Neural cell (in vitro differentiated cells): ENCODE data around the gene ACER2.

Source experiments
- EP300 ChIP-seq: fragments of 450-650 bp; conservative IDR thresholded peaks from 2 replicates; pipeline ENCODE4 v1.6.1; 2014; ENCODE audit warnings: antibody characterized with exemption, mild to moderate bottlenecking, moderate library complexity; ENCODE audit not compliant: poor library complexity, severe bottlenecking
- POLR2AphosphoS5 ChIP-seq: IDR thresholded peaks from 2 replicates; pipeline ENCODE4 v1.6.1; 2012
- TF ChIP-seq, protein P1 (sequence below): fragments of 450-650 bp; IDR thresholded peaks from 2 replicates; pipeline ENCODE4 v1.5.1; 2014; ENCODE audit warnings: antibody characterized with exemption, mild to moderate bottlenecking, moderate library complexity; ENCODE audit not compliant: poor library complexity, severe bottlenecking
- TF ChIP-seq, protein P2 (sequence below): IDR thresholded peaks from 2 replicates; pipeline ENCODE4 v1.6.1; 2012; ENCODE audit warnings: borderline replicate concordance

DNA sequence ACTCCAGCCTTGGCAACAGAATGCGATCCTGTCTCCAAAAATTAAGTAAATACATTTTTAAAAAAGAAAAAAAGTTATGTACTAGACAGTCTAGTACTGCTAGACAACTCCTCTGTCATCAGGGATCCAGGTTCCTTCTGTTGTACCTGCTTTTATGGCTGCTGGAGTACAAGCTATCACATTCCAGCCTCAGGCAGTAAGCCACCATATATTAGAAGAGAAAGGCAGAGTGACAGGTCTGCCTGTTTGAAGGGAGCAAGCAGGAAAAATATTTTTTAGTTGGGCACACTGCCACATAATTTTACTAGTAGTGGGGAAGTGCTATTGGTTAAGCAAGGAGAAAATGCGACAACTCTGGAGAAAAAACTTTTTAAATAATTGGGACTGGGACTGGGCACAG is 39.7 kb upstream of the ACER2 start:
- TF ChIP-seq, protein P1, sequence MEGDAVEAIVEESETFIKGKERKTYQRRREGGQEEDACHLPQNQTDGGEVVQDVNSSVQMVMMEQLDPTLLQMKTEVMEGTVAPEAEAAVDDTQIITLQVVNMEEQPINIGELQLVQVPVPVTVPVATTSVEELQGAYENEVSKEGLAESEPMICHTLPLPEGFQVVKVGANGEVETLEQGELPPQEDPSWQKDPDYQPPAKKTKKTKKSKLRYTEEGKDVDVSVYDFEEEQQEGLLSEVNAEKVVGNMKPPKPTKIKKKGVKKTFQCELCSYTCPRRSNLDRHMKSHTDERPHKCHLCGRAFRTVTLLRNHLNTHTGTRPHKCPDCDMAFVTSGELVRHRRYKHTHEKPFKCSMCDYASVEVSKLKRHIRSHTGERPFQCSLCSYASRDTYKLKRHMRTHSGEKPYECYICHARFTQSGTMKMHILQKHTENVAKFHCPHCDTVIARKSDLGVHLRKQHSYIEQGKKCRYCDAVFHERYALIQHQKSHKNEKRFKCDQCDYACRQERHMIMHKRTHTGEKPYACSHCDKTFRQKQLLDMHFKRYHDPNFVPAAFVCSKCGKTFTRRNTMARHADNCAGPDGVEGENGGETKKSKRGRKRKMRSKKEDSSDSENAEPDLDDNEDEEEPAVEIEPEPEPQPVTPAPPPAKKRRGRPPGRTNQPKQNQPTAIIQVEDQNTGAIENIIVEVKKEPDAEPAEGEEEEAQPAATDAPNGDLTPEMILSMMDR, result no peak
- TF ChIP-seq, protein P2, sequence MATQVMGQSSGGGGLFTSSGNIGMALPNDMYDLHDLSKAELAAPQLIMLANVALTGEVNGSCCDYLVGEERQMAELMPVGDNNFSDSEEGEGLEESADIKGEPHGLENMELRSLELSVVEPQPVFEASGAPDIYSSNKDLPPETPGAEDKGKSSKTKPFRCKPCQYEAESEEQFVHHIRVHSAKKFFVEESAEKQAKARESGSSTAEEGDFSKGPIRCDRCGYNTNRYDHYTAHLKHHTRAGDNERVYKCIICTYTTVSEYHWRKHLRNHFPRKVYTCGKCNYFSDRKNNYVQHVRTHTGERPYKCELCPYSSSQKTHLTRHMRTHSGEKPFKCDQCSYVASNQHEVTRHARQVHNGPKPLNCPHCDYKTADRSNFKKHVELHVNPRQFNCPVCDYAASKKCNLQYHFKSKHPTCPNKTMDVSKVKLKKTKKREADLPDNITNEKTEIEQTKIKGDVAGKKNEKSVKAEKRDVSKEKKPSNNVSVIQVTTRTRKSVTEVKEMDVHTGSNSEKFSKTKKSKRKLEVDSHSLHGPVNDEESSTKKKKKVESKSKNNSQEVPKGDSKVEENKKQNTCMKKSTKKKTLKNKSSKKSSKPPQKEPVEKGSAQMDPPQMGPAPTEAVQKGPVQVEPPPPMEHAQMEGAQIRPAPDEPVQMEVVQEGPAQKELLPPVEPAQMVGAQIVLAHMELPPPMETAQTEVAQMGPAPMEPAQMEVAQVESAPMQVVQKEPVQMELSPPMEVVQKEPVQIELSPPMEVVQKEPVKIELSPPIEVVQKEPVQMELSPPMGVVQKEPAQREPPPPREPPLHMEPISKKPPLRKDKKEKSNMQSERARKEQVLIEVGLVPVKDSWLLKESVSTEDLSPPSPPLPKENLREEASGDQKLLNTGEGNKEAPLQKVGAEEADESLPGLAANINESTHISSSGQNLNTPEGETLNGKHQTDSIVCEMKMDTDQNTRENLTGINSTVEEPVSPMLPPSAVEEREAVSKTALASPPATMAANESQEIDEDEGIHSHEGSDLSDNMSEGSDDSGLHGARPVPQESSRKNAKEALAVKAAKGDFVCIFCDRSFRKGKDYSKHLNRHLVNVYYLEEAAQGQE, result no peak
- TF ChIP-seq EP300 (no peak), POLR2AphosphoS5 (no peak)
